HEK293 (cell line): ENCODE results near the gene KRT71.

Source experiments
- CTCF ChIA-PET: fragments of 350-600 bp; formaldehyde crosslinking; extraction: SDS; loops from one replicate; lab custom pipeline; 2021; ENCODE audit warnings: antibody characterized with exemption; lab: Yijun Ruan, JAX
- POLR2A ChIA-PET: fragments of 300-600 bp; formaldehyde crosslinking; extraction: SDS; loops from one replicate; lab custom pipeline; 2020; ENCODE audit warnings: antibody characterized with exemption, inconsistent platforms; lab: Yijun Ruan, JAX
- H3K27ac ChIP-seq: fragments of 200-500 bp; sonication (Bioruptor generic); 2 replicates; pipeline ENCODE4 v1.5.1; 2014; ENCODE audit warnings: low read depth, low read length, control low read depth, inconsistent platforms; ENCODE audit errors: extremely low read depth
- H3K36me3 ChIP-seq, 2 experiments: fragments of 200-500 bp in 1 of 2; sonication (Bioruptor generic) in 1 of 2; 1 replicate in 1 of 2; 2 replicates in 1 of 2; pipeline ENCODE4 v1.5.1; 2014 to 2017; ENCODE audit warnings: inconsistent platforms in 2 of 2, low read length in 2 of 2; ENCODE audit not compliant: control insufficient read depth in 2 of 2, insufficient read depth in 1 of 2
- H3K4me1 ChIP-seq: fragments of 200-500 bp; sonication (Bioruptor generic); 2 replicates; pipeline ENCODE4 v1.5.1; 2014; ENCODE audit warnings: mild to moderate bottlenecking, low read length, inconsistent platforms; ENCODE audit not compliant: control insufficient read depth, insufficient read depth
- H3K4me3 ChIP-seq: 2 replicates; pipeline ENCODE4 v1.5.1; 2011; ENCODE audit warnings: low read depth, mild to moderate bottlenecking, control low read depth, low read length, moderate library complexity
- H3K9me3 ChIP-seq: fragments of 200-500 bp; sonication (Bioruptor generic); 2 replicates; pipeline ENCODE4 v1.5.1; 2014; ENCODE audit warnings: low read depth, low read length, inconsistent platforms; ENCODE audit not compliant: control insufficient read depth, insufficient read depth
- GLI2 ChIP-seq: fragments of 450-650 bp; formaldehyde crosslinking; IDR thresholded peaks from 2 replicates; pipeline ENCODE4; 2017; ENCODE audit warnings: missing biosample characterization, missing genetic modification characterization, low read depth, borderline replicate concordance
- KLF10 ChIP-seq: fragments of 450-650 bp; IDR thresholded peaks from 2 replicates; pipeline ENCODE4 v1.5.1; 2018; ENCODE audit warnings: missing biosample characterization, mild to moderate bottlenecking, missing genetic modification characterization
- OVOL3 ChIP-seq: fragments of 450-650 bp; formaldehyde crosslinking; IDR thresholded peaks from 2 replicates; pipeline ENCODE4 v1.5.1; 2016; ENCODE audit warnings: missing biosample characterization, missing genetic modification characterization
- PRDM2 ChIP-seq: fragments of 450-650 bp; formaldehyde crosslinking; IDR thresholded peaks from 2 replicates; pipeline ENCODE4 v1.5.1; 2016; ENCODE audit warnings: missing biosample characterization, missing genetic modification characterization, borderline replicate concordance
- REPIN1 ChIP-seq: fragments of 450-650 bp; formaldehyde crosslinking; IDR thresholded peaks from 2 replicates; pipeline ENCODE4 v1.5.1; 2017; ENCODE audit warnings: missing biosample characterization, missing genetic modification characterization, low read depth
- SP7 ChIP-seq: fragments of 450-650 bp; formaldehyde crosslinking; IDR thresholded peaks from 2 replicates; pipeline ENCODE4 v1.5.1; 2016; ENCODE audit warnings: missing biosample characterization, missing genetic modification characterization
- ZBTB20 ChIP-seq: fragments of 450-650 bp; formaldehyde crosslinking; IDR thresholded peaks from 2 replicates; pipeline ENCODE4 v1.5.1; 2016; ENCODE audit warnings: missing biosample characterization, missing genetic modification characterization
- ZBTB7A ChIP-seq: fragments of 450-650 bp; formaldehyde crosslinking; IDR thresholded peaks from 2 replicates; pipeline ENCODE4 v1.5.1; 2016; ENCODE audit warnings: low read depth, missing biosample characterization, missing genetic modification characterization
- ZFHX2 ChIP-seq: fragments of 450-650 bp; formaldehyde crosslinking; conservative IDR thresholded peaks from 2 replicates; pipeline ENCODE4 v1.5.1; 2016; ENCODE audit warnings: missing biosample characterization, missing genetic modification characterization
- ZFP41 ChIP-seq: fragments of 450-650 bp; formaldehyde crosslinking; IDR thresholded peaks from 2 replicates; pipeline ENCODE4 v1.5.1; 2016; ENCODE audit warnings: missing biosample characterization, missing genetic modification characterization, borderline replicate concordance
- ZNF175 ChIP-seq: fragments of 450-650 bp; formaldehyde crosslinking; IDR thresholded peaks from 2 replicates; pipeline ENCODE4 v1.5.1; 2016; ENCODE audit warnings: missing biosample characterization, missing genetic modification characterization
- ZNF223 ChIP-seq: fragments of 450-650 bp; formaldehyde crosslinking; IDR thresholded peaks from 2 replicates; pipeline ENCODE4 v1.5.1; 2016; ENCODE audit warnings: missing biosample characterization, missing genetic modification characterization
- ZNF23 ChIP-seq: fragments of 450-650 bp; formaldehyde crosslinking; IDR thresholded peaks from 2 replicates; pipeline ENCODE4 v1.5.1; 2016; ENCODE audit warnings: missing biosample characterization, missing genetic modification characterization, borderline replicate concordance
- ZNF335 ChIP-seq: fragments of 450-650 bp; formaldehyde crosslinking; conservative IDR thresholded peaks from 2 replicates; pipeline ENCODE4 v1.5.1; 2016; ENCODE audit warnings: missing biosample characterization, missing genetic modification characterization
- ZNF416 ChIP-seq: fragments of 450-650 bp; formaldehyde crosslinking; IDR thresholded peaks from 2 replicates; pipeline ENCODE4 v1.5.1; 2016; ENCODE audit warnings: missing biosample characterization, missing genetic modification characterization
- ZNF548 ChIP-seq: fragments of 450-650 bp; formaldehyde crosslinking; IDR thresholded peaks from 2 replicates; pipeline ENCODE4 v1.5.1; 2016; ENCODE audit warnings: missing biosample characterization, missing genetic modification characterization
- ZNF692 ChIP-seq: fragments of 450-650 bp; formaldehyde crosslinking; IDR thresholded peaks from 2 replicates; pipeline ENCODE4 v1.5.1; 2016; ENCODE audit warnings: missing biosample characterization, missing genetic modification characterization
- ZNF707 ChIP-seq: fragments of 450-650 bp; formaldehyde crosslinking; IDR thresholded peaks from 2 replicates; pipeline ENCODE4 v1.5.1; 2016; ENCODE audit warnings: missing biosample characterization, missing genetic modification characterization
- ZNF776 ChIP-seq: fragments of 450-650 bp; formaldehyde crosslinking; IDR thresholded peaks from 2 replicates; pipeline ENCODE4 v1.5.0; 2017; ENCODE audit warnings: missing biosample characterization, missing genetic modification characterization, borderline replicate concordance
- ZNF792 ChIP-seq: fragments of 450-650 bp; formaldehyde crosslinking; IDR thresholded peaks from 2 replicates; pipeline ENCODE4 v1.5.1; 2016; ENCODE audit warnings: missing biosample characterization, missing genetic modification characterization
- ZSCAN4 ChIP-seq: fragments of 450-650 bp; formaldehyde crosslinking; IDR thresholded peaks from 2 replicates; pipeline ENCODE4 v1.5.1; 2017; ENCODE audit warnings: missing biosample characterization, missing genetic modification characterization

The KRT71 gene

GRCh38 chr12:52534482-52534881 lies 18.5 kb downstream of the KRT71 start:
- peaks cover 13% of the 10 kb centered on the region for H3K4me1 ChIP-seq
- H3K4me3 ChIP-seq, result no peak overlapping the region
- TF ChIP-seq ZNF548 (tag by site-specific recombination) (no peak), ZSCAN4 (no peak), ZNF707 (tag by site-specific recombination) (no peak), SP7 (tag by site-specific recombination) (no peak), ZNF692 (tag by site-specific recombination) (no peak), ZBTB7A (no peak)
- no peaks in the 10 kb centered on the region for H3K36me3 ChIP-seq
- H3K9me3 ChIP-seq, result no peaks in the 10 kb centered on the region
- ChIA-PET POLR2A (no interaction called here), CTCF (interaction anchor here (1.1 to 2.5 kb wide), 5 partner anchors 138 to 509 kb away, joined by 3 to 8 read pairs (median 3); no protein-coding TSS in a partner anchor)
- H3K27ac ChIP-seq, result no peak overlapping the region

- no peaks in the 10 kb centered on the region for H3K9me3 ChIP-seq
- no peak for TF ChIP-seq ZNF707 (tag by site-specific recombination)
- no peak for TF ChIP-seq ZNF792 (tag by site-specific recombination)
- TF ChIP-seq ZNF175, result no peak
- TF ChIP-seq ZNF416 (tag by site-specific recombination), result no peak
- TF ChIP-seq ZNF692 (tag by site-specific recombination), result no peak
- TF ChIP-seq ZNF776 (tag by site-specific recombination), result no peak
- TF ChIP-seq ZFHX2, result no peak
- TF ChIP-seq ZBTB20, result no peak
- TF ChIP-seq PRDM2 (tag by site-specific recombination), result no peak
- no peak for TF ChIP-seq ZNF23 (tag by site-specific recombination)
- TF ChIP-seq OVOL3 (tag by site-specific recombination), result no peak
- TF ChIP-seq ZNF223 (tag by site-specific recombination), result no peak
- no peak for TF ChIP-seq KLF10 (tag by site-specific recombination)
- TF ChIP-seq REPIN1 (tag by site-specific recombination), result no peak
- TF ChIP-seq ZFP41 (tag by site-specific recombination), result no peak
- no peak for TF ChIP-seq SP7 (tag by site-specific recombination)
- no peak for TF ChIP-seq GLI2 (tag by site-specific recombination)
- no peak for TF ChIP-seq ZNF335 (tag by site-specific recombination)
- TF ChIP-seq, all 188 proteins: peak for 0
- CTCF ChIA-PET, result interaction anchor here (1.1 to 2.5 kb wide), 5 partner anchors 138 to 509 kb away, joined by 3 to 8 read pairs (median 3); no protein-coding TSS in a partner anchor
- Histone ChIP-seq H3K27ac (no peak overlapping the region), H3K36me3 (no peaks in the 10 kb centered on the region), H3K4me3 (no peak overlapping the region), H3K4me1 (peaks cover 7% of the 10 kb centered on the region)
- POLR2A ChIA-PET, result no interaction called here
Measured at GRCh38 chr12:52533686-52534470, 19.1 kb downstream of the KRT71 start.
